Measurements from ENCODE around the gene NSF.
"Not testable (repeated sequence)": the region's sequence is repeated elsewhere in the genome, so short reads cannot be mapped to it uniquely, and the experiment has no call there.

Gene NSF

GRCh38 chr17:46722662-46723285, 132.3 kb downstream of the NSF start:
- no peak for DNase-seq

DNA sequence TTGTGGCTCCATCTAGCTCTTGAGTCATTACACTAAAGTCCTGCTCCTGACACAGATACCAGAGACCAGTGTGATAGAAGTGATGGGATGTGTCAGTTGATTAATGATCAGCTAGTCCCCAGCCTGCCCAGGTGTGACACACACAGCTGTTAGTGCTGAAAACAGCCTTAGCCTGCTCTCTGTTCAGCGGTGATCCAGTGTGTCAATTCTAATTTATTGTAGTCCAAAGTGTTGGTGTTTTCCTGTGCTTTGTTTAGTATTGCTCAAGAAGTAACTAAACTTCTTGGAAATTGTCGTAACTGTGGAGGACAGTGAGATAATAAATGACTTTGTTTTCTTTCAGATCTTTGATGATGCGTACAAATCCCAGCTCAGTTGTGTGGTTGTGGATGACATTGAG, 135.7 kb downstream of the NSF start:
- no peak for DNase-seq

DNA sequence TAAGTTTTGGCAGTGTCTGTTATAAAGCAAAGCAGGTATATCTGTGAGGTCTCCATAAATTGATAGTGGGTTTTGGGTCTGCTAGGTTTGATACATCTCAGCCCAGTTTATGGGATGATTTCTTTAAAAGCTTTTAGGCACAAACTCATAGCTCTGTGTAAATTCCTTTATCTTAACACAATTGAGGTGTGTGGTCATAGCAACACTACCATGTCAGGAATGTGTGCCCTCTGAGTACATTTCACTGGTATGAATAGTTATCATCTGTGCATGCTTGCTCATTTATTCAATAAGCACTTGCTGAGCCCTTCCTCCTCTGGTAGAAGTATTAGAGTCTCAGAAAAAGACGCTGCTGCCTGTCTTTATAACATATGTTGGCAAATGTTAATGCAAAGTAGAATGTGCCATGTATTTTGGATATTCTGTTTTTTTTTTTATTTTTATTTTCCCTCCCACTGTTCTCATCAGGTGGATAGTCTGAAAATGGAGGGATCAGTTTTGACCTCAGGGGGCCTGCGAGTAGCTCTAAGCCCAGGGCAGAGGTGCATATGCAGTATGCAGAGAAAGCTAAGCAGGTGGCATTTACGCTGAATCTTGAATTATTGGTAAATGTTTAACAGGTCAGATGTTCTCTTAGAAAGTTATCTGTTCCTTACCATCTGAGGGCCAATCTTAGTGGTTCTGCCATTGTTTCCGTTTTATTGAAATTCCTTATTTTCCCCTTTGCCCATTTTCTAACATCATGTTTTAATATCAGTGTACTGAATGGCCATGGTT, 137.3 kb downstream of the NSF start:
- DNase-seq, result no peak

- no peak for DNase-seq
Observed at GRCh38 chr17:46730026-46730425, 139.6 kb downstream of the NSF start.

- no peak for DNase-seq
Observed at GRCh38 chr17:46730679-46731078, 140.2 kb downstream of the NSF start.

GRCh38 chr17:46732160-46732559, 141.7 kb downstream of the NSF start:
- DNase-seq, result no peak

DNA sequence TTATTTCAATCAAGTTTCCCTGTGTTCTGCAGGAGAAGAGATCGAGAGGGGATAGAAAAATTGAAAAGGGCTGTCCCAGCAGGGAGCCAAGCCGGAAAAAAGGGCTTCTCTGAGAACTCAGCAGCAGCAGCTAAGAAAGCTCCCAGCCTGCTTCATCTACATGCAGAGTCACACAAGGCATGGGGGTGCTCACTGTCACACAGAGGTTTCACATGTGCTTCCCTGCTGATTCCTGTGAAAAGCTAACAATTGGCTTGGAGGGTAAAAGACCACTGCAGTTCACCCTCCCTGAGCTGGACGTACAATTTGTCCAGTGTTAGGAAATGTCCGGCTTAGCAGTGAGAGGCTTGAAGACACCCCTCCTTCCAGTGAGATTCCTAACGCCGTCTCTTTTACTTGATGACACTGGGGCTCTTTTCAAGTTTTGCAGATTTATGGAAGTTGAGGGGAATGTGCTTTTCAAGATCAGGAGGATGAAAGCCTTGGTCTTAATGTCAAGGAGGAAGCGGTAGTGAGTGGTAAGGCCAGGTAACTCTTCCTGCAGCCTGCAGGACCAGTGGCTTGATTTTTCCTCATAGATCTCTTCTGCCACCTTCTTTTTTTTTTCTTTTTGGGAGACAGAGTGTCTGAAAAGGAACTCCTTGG, 142.4 kb downstream of the NSF start:
- DNase-seq, result no peak

DNA sequence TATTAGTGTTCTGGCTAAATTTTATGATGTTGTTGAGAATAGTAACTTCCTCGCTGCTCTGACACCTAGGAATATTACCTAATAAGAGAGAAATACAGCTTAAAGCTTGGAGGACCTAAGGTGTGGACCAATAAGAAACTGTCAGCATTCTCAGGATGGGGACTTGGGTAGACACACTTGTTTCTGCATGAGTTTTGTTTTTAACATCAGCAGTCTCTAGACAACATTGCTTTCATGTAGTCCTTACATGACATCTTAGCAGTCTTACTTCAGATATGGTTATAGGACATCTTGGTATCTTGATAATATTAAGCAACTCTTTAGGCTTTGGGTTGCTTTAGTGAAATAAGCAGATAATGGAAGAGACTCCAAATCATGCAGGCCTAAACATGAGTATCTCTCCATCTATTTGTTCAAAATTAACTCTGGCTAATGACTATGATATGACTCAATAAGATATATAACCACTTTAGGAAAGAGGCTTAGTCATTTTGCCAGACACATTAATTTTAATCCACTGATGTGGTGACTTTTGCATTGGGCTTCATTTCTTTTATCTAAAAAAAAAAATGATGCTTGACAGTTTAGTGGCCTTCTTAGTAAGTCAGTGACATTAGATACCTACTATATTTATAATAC, 143.5 kb downstream of the NSF start:
- DNase-seq, result no peak

GRCh38 chr17:46736100-46736499, 145.6 kb downstream of the NSF start:
- no peak for DNase-seq

DNA sequence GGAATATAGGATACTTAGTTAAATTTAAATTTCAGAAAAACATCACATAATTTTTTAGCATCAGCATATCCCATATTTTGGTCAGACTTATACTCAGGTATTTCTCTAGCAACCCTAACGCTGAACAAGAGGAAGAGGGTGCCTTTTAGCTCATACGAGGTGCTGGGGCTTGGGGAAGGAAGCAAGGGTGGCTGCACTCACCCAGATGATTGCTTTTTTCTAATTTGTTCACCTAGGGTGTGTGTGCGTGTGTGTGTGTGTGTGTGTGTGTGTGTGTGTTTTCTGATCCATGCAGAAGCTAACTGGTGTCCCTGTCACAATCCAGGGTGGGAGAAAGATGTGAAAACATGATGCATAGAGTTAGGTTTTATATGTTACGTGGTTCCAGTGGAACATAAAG, 146.9 kb downstream of the NSF start:
- DNase-seq, result no peak

DNA sequence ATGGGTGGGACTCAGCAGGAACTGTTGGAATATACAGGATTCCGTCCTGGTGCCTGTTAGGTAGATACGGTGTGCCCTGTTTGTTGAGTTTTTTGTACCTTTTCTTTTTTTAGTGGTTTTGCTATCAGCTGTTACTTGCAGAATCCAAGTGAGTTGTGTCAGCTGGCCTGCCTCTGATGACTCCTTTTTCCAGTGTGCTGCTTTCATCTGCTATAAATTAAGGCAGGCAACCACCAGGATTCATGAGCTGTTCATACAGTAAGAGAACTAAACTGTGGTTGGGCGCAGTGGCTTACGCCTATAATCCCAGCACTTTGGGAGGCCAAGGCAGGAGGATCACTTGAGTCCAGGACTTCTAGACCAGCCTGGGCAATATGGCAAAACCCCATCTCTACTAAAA, 148.1 kb downstream of the NSF start:
- DNase-seq, result no peak

DNA sequence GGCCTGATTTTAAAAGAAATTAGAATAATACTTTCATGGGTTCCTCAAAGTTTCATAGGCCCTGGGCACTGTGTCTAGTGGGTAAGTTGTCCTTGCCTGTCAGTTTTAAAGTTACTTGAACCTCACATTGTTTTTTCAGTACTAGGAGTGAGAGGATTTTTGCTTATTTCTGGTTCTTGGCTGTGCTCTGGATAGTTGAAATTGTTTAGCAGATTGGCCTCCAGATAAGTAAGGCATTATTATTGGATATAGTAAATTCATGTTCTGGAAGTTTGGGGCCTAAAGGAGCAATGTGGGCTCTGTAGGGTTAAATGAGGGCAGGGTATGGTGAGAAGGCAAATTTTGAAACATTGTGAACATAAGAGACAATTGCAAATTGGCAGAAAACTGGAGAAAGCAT, 149.5 kb downstream of the NSF start:
- DNase-seq, result no peak

GRCh38 chr17:46741122-46741730, 150.8 kb downstream of the NSF start:
- DNase-seq, result no peak

- DNase-seq, result no peak
Observed at GRCh38 chr17:46742565-46743270, 152.2 kb downstream of the NSF start.

DNA sequence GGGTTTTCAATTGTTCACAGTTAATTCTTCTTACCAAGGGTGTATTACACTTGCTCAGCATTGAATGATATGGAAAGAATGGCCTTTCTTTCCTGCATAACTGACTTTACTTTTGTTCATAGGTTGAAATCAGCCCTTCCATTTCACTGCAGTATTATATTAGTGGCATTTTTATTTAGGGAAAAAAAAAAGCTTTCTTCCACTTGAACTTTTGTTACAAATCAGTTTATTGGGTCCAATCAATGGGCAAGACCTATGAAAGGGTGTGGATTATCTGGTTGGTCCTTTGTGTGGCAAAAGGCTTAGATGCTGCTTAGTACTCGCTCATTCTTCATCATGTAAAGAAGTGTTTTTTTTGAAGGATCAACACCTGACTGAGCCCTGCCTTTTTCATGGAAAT, 154.0 kb downstream of the NSF start:
- no peak for DNase-seq

DNA sequence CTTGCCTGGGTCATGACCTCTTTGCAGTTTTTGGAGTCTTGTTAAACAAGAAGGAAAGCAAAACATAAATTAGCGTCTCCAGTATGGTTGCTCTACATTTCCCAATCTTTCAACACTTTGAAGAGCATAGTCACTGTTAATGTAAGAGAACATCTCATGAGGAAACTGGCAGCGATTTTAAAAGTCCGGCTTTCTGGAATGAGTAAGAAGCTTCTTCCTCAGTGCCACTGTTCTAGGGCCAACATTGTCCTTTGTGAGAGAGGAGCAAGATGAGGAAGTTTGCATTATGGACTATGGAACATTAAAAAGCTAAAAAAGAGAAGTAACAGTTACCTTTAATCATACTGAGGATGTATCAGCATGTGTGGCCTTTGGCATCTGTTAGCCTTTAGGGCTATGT, 154.9 kb downstream of the NSF start:
- no peak for DNase-seq

DNA sequence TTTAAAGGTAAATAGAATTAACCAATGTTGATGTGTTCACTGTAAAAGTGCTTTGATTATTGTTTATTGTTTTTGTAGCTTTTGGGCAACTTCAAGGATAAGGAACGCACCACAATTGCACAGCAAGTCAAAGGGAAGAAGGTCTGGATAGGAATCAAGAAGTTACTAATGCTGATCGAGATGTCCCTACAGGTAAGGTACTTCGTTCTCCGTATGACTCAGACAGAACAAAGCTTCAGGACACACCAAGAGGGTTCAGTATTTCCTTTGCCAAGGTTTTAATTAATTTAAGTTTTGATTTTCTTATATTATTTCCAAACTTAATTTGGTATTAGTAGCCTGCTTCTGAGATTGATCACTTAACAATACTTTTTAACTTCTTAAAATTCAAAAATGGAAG, 161.0 kb downstream of the NSF start:
- no peak for DNase-seq

- DNase-seq, result no peak
Observed at GRCh38 chr17:46753776-46754175, 163.3 kb downstream of the NSF start.

GRCh38 chr17:46756081-46756735, 165.7 kb downstream of the NSF start:
- DNase-seq, result no peak

- DNase-seq, result no peak
Observed at GRCh38 chr17:46756861-46757260, 166.4 kb downstream of the NSF start.

- DNase-seq, result not testable (repeated sequence)
Observed at GRCh38 chr17:46757588-46757987, 167.1 kb downstream of the NSF start.

DNA sequence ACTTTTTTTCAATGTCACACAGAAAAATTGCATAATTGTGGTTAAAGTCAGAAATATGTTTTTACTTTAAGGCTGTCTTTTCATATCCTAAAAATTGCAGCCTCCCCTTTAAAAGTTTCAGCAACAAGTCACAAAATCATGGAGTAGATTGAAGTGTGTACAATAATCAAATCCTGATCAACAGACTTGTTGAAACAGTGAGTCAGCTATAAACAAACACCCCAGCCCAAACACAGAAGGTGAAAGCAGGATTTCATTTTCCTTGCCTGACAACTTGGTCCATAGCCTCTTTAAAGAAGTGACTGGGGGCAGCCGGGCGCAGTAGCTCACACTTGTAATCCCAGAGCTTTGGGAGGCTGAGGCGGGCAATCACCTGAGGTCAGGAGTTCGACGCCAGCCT, 168.1 kb downstream of the NSF start:
- no peak for DNase-seq
